Inferior parietal cortex (tissue), 1 donor: Measurements from ENCODE around the gene ROBO1.

ENCODE experiments used
- DNase-seq: peaks from one replicate; pipeline ENCODE4 v3.0.0-alpha.2; 2016; ENCODE audit errors: extremely low spot score

Gene ROBO1

DNA sequence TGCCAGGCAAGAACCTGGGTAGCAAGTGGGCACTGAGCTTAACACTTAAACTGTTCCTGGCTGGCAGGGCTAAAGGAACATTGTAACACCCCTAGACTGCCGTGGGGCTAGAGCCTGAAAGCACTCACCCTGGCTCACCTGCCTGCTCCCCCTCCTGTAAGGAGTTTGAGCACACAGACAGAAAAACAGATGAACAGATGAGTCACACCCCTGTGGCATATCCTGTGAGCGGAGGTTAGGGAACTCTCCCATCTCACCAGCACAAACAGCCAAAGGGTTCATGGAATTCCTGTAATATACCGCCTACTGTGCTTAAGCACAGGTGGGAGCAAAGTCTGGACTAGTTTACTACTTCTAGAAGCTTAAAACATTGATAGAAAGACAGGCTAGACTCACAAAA is 300.1 kb downstream of the ROBO1 start:
- no peak for DNase-seq

GRCh38 chr3:79461129-79461792 is 306.5 kb downstream of the ROBO1 start:
- DNase-seq = no peak

GRCh38 chr3:79453600-79453999 is 314.2 kb downstream of the ROBO1 start:
- no peak for DNase-seq

DNA sequence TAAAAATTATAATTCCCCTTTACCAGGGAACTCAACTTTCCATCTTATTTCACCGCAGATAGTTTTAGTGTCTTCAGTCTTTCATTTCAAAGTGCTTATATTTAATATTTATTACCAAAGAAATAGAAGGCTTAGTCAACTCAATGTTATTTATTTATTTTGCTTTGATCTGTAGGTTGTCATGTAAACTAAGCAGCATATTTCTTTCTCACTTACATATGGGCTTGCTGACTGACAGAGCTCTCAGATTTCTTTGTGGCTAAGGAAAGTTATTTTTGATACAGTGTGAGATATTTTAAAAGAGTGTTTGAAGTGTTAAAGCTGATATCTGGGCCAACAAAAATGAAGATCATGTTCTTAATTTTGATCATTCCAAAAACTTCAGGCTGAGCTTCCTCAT is 331.4 kb downstream of the ROBO1 start:
- DNase-seq = no peak

- DNase-seq = no peak
These were observed 340.7 kb downstream of the ROBO1 start for GRCh38 chr3:79427081-79427480.

GRCh38 chr3:79424811-79425210 is 343.0 kb downstream of the ROBO1 start:
- no peak for DNase-seq

- no peak for DNase-seq
These were observed 344.4 kb downstream of the ROBO1 start for GRCh38 chr3:79423417-79423816.

DNA sequence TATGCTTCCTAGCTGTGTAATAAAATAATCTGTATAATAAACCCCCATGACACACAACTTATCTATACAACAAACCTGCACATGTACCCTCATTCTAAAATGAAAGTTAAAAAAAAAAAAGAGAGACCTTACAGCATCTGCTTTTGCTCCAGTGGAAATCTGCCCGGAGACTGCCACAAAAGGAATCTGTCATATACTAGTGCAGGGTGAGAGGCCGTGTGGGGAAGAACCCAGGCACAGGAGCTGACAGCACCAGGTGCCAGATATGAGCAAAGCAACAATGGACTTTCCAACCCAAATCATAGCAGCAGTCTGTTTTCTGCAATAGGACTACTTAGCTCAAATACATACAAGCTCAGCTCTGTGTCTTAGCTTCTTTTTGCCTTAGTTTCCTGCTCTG is 346.5 kb downstream of the ROBO1 start:
- no peak for DNase-seq

GRCh38 chr3:79418855-79419621 is 348.8 kb downstream of the ROBO1 start:
- no peak for DNase-seq

- no peak for DNase-seq
These were observed 352.4 kb downstream of the ROBO1 start for GRCh38 chr3:79415356-79415755.

GRCh38 chr3:79414806-79415205 is 353.0 kb downstream of the ROBO1 start:
- no peak for DNase-seq

GRCh38 chr3:79414035-79414434 is 353.8 kb downstream of the ROBO1 start:
- DNase-seq = no peak

DNA sequence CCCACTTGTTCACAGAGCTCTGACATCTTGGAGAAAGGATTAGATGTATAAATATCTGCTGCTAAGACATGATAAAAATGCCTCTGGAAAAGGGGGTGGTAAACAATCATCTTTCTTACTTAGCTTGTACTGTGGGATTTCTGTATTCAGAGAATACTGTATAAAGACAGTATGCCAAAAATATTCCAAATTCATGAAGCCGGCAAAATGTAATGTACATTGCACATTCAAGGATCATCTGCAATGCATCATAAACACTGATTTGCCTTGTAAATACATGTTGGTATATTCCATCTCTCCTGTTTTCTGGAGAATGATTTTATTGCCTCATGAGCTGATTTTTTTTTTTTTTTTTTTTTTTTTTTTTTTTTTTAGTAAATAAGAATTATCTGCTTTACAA is 355.3 kb downstream of the ROBO1 start:
- DNase-seq = no peak

DNA sequence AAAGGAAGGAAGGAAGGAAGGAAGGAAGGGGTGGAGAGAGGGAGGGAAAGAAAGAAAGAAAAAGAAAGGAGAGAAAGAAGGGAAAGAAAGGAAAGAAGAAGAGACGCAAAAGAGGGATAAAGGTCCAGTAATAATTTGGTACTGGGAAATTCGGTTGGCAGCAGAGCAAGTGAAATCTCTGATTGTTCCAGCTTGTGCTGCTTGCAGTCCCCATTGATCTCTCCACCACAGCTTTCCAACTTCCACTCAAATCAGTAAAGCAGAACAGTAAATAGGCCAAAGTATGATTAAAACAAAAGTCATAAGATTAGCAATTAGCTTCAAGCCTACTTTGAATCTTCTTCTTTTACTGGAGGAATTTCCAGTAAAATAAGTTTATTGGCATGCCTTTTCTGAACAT is 357.2 kb downstream of the ROBO1 start:
- no peak for DNase-seq

- DNase-seq = no peak
These were observed 357.7 kb downstream of the ROBO1 start for GRCh38 chr3:79410136-79410535.

- DNase-seq = no peak
These were observed 361.6 kb downstream of the ROBO1 start for GRCh38 chr3:79406175-79406574.

DNA sequence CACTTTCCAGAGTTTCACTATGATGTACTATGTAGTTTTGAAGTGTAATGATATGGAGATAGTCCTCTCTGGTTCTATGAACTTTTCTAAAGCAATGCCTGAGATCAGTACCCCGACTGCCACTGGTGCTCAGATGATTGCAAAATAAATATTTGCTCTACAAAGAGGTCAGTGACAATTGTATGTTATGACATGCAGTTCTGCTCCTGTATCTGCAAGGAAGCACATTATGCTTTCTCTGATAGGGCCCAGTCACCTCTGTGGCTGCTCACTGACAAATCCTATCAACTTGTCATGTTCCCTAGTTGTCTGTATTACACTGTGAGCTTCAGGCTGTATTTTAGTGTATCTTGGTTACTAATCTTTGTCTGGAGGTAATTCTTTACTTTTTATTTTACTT is 362.6 kb downstream of the ROBO1 start:
- DNase-seq = no peak

- no peak for DNase-seq
These were observed 371.2 kb downstream of the ROBO1 start for GRCh38 chr3:79396595-79396994.

DNA sequence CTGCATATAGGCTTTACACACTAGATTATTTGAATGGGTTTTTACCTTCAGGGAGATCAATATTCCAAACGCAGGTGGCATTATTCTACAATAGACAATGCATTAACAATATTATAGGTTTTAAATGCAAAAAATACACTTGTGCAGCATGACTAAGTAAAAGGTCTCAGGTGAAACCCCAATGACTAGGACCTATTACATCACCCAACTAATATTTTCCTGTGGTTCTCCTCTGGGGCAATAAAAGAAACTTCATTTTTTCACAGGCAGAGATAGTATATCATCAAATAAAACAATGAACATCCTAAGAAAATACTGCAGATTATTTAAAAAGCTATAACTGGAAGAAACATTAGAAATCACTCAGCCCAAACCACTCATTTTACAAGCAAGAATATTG is 375.3 kb downstream of the ROBO1 start:
- no peak for DNase-seq

- no peak for DNase-seq
These were observed 377.4 kb downstream of the ROBO1 start for GRCh38 chr3:79390352-79390751.

DNA sequence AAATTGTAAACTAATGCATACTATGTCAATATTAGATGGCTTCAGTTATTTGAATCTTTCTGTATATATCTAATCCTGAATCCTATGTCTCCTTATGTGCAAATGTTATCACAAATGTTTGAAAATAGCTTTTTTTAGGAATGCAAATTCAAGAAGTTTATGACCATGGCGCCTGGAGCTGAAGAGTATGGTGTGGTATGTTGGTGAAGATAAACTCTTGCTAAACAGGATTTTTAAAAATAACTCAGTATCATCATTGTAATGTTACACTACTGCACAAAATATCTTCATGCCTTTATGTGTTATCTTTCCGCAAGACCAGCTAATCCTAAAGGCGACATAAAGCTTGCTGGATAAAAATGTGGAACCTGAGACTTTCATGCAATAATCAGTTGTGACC is 382.6 kb downstream of the ROBO1 start:
- no peak for DNase-seq

GRCh38 chr3:79383402-79384012 is 384.3 kb downstream of the ROBO1 start:
- no peak for DNase-seq

DNA sequence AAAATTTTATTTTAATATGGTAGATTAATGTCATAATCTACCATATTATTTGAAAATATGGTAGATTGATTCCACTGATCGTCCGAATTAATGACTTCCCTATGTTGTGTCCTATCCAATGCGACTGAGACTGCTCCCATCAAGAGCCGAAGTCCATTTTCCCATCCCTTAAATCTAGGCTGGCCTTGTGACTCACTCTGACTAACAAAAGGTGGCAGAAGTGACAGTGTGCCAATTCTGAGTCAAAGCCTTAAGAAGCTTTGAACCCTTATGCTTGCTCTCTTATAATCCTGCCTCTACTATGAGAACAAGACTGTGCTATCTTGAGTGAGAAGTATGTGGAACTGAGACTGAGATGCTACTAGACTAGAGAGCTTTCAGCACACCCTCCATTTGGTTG is 387.2 kb downstream of the ROBO1 start:
- DNase-seq = no peak
